GM06990 (cell line): ENCODE results near the gene CFAP46.

ENCODE experiments used
- DNase-seq: peaks from one replicate; pipeline ENCODE4 v3.0.0-alpha.2; 2011; ENCODE audit not compliant: insufficient read length; ENCODE audit errors: extremely low read depth
- H3K27me3 ChIP-seq: replicated peaks from 2 replicates; pipeline ENCODE4 v1.6.0; 2011; ENCODE audit warnings: low read length; ENCODE audit not compliant: control insufficient read depth, insufficient read depth
- H3K36me3 ChIP-seq: 2 replicates; pipeline ENCODE4 v1.5.1; 2011; ENCODE audit warnings: low read length; ENCODE audit not compliant: control insufficient read depth, insufficient read depth
- H3K4me3 ChIP-seq: replicated peaks from 2 replicates; pipeline ENCODE4 v1.5.1; 2011; ENCODE audit warnings: low read depth, mild to moderate bottlenecking, control low read depth, low read length
- CTCF ChIP-seq: IDR thresholded peaks from 2 replicates; pipeline ENCODE4 v1.5.1; 2011; ENCODE audit warnings: low read length, control low read depth, mild to moderate bottlenecking, inconsistent platforms; ENCODE audit not compliant: insufficient read depth, poor library complexity, severe bottlenecking

CFAP46 gene

GRCh38 chr10:132768346-132769248, 173.8 kb downstream of the CFAP46 start:
- Histone ChIP-seq H3K4me3 (no peak overlapping the region), H3K27me3 (no peaks in the 10 kb centered on the region), H3K36me3 (no peaks in the 10 kb centered on the region)
- no peak for DNase-seq
- no peak for TF ChIP-seq CTCF

GRCh38 chr10:132766291-132766690, 176.1 kb downstream of the CFAP46 start:
- no peak for DNase-seq
- no peak overlapping the region for H3K4me3 ChIP-seq
- TF ChIP-seq CTCF: no peak
- H3K27me3 ChIP-seq: no peaks in the 10 kb centered on the region
- H3K36me3 ChIP-seq: no peaks in the 10 kb centered on the region

- DNase-seq: no peak
- Histone ChIP-seq H3K4me3 (no peak overlapping the region), H3K36me3 (no peaks in the 10 kb centered on the region), H3K27me3 (no peaks in the 10 kb centered on the region)
- TF ChIP-seq CTCF: no peak
These were observed 176.9 kb downstream of the CFAP46 start for GRCh38 chr10:132765435-132765834.

- Histone ChIP-seq H3K27me3 (no peaks in the 10 kb centered on the region), H3K36me3 (no peaks in the 10 kb centered on the region), H3K4me3 (no peak overlapping the region)
- TF ChIP-seq CTCF: no peak
- DNase-seq: no peak
These were observed 178.3 kb downstream of the CFAP46 start for GRCh38 chr10:132764108-132764507.

GRCh38 chr10:132763545-132763944, 178.8 kb downstream of the CFAP46 start:
- Histone ChIP-seq H3K36me3 (no peaks in the 10 kb centered on the region), H3K27me3 (no peaks in the 10 kb centered on the region), H3K4me3 (no peak overlapping the region)
- no peak for DNase-seq
- TF ChIP-seq CTCF: no peak
